B cell (primary cell): Measurements from ENCODE around the gene RIMBP2. TPM values are rescaled to one million over a fixed set of nuclear protein-coding genes. Genes with fewer than 3 reads are reported as not detected.

Experiments used
- ATAC-seq: fragments of 200-7000 bp; cut with Tn5 transposase; one replicate; pipeline ENCODE4 v1.10.0; 2021; ENCODE audit warnings: low read depth, mild to moderate bottlenecking, moderate number of reproducible peaks, moderate library complexity
- CTCF ChIA-PET: fragments of 350-600 bp; sonication (Branson Sonifier 250); formaldehyde crosslinking; loops from one replicate; lab custom pipeline; 2021; ENCODE audit warnings: antibody characterized with exemption, inconsistent platforms; lab: Charles Lee
- POLR2A ChIA-PET: fragments of 350-600 bp; sonication (Branson Sonifier 250); formaldehyde crosslinking; loops from one replicate; lab custom pipeline; 2021; ENCODE audit warnings: antibody characterized with exemption; lab: Charles Lee
- DNase-seq: peaks from one replicate; pipeline ENCODE4 v3.0.0; 2013
- H2AFZ ChIP-seq: 2 replicates; pipeline ENCODE4 v1.6.1; 2012; ENCODE audit warnings: mild to moderate bottlenecking, low read depth, low read length; ENCODE audit not compliant: insufficient read depth, poor library complexity, severe bottlenecking
- H3K27ac ChIP-seq, 2 donors: 1 replicate in 1 of 2; 2 replicates in 1 of 2; pipeline ENCODE4 v1.5.1; 2012 to 2013; ENCODE audit warnings: low read length in 2 of 2, mild to moderate bottlenecking in 2 of 2, moderate library complexity in 1 of 2
- H3K27me3 ChIP-seq, 4 experiments: fragments of 200-600 bp in 1 of 4; sonication (generic) in 1 of 4; replicated peaks in 1 of 4; 1 replicate in 2 of 4; 2 replicates in 2 of 4; pipeline versions ENCODE4 v1.6.1 to v1.7.0; 2013 to 2016; ENCODE audit warnings: low read length in 3 of 4, mild to moderate bottlenecking in 2 of 4, mixed read lengths in 1 of 4, moderate library complexity in 1 of 4; ENCODE audit not compliant: insufficient read depth in 4 of 4, control insufficient read depth in 3 of 4; ENCODE audit errors: control extremely low read depth in 1 of 4
- H3K36me3 ChIP-seq, 2 experiments: replicated peaks in 1 of 2; 1 replicate in 1 of 2; 2 replicates in 1 of 2; pipeline versions ENCODE4 v1.6.1 to v1.7.1; 2013; ENCODE audit warnings: low read length in 1 of 2; ENCODE audit not compliant: insufficient read depth in 2 of 2, control insufficient read depth in 1 of 2; ENCODE audit errors: control extremely low read depth in 1 of 2, extremely low read depth in 1 of 2
- H3K4me1 ChIP-seq, 2 donors: fragments of 200-600 bp in 1 of 2; sonication (generic) in 1 of 2; 1 replicate in 1 of 2; 2 replicates in 1 of 2; pipeline versions ENCODE4 v1.5.1 to v1.6.1; 2013 to 2017; ENCODE audit warnings: low read length in 2 of 2; ENCODE audit not compliant: control insufficient read depth in 2 of 2, insufficient read depth in 2 of 2
- H3K4me2 ChIP-seq: replicated peaks from 2 replicates; pipeline ENCODE3; 2012; ENCODE audit warnings: mild to moderate bottlenecking, low read depth, low read length; ENCODE audit not compliant: poor library complexity, severe bottlenecking
- H3K4me3 ChIP-seq, 5 experiments: fragments of 200-600 bp in 1 of 5; sonication (generic) in 1 of 5; 1 replicate in 3 of 5; 2 replicates in 2 of 5; pipeline versions ENCODE4 v1.5.1 to v1.7.0; 2011 to 2016; ENCODE audit warnings: low read length in 4 of 5, mild to moderate bottlenecking in 4 of 5, low read depth in 2 of 5, control low read depth in 1 of 5, moderate library complexity in 1 of 5; ENCODE audit not compliant: insufficient read depth in 1 of 5; ENCODE audit errors: control extremely low read depth in 1 of 5, extremely low read depth in 1 of 5
- H3K79me2 ChIP-seq: fragments of 200-600 bp; sonication (generic); one replicate; pipeline ENCODE4 v1.6.0; 2016; ENCODE audit warnings: low read length; ENCODE audit not compliant: control insufficient read depth, insufficient read depth
- H3K9ac ChIP-seq: fragments of 200-600 bp; sonication (generic); 2 replicates; pipeline ENCODE4 v1.6.1; 2017; ENCODE audit warnings: mild to moderate bottlenecking, low read length, moderate library complexity
- H3K9me3 ChIP-seq, 3 donors: one replicate each; pipeline versions ENCODE4 v1.6.1 to v1.7.1; 2013; ENCODE audit warnings: low read length in 2 of 3; ENCODE audit not compliant: control insufficient read depth in 2 of 3, insufficient read depth in 1 of 3; ENCODE audit errors: control extremely low read depth in 1 of 3
- H4K20me1 ChIP-seq: 2 replicates; pipeline ENCODE4 v1.6.0; 2012; ENCODE audit warnings: mild to moderate bottlenecking, low read length; ENCODE audit not compliant: insufficient read depth, control insufficient read depth, poor library complexity, severe bottlenecking
- H3K27ac Mint-ChIP-seq: one replicate; pipeline ENCODE4 v1.8.0; 2021; ENCODE audit warnings: mixed read lengths
- H3K27me3 Mint-ChIP-seq: one replicate; pipeline ENCODE4 v1.8.0; 2021; ENCODE audit warnings: mixed read lengths
- H3K4me1 Mint-ChIP-seq: one replicate; pipeline ENCODE4 v1.8.0; 2021; ENCODE audit warnings: mixed read lengths
- H3K4me3 Mint-ChIP-seq: one replicate; pipeline ENCODE4 v1.8.0; 2021; ENCODE audit warnings: mixed read lengths
- H3K9me3 Mint-ChIP-seq: one replicate; pipeline ENCODE4 v1.8.0; 2022; ENCODE audit warnings: mixed read lengths; ENCODE audit not compliant: insufficient read depth
- CTCF ChIP-seq: fragments of 200-600 bp; IDR thresholded peaks from one replicate; pipeline ENCODE4 v1.8.0; 2022; ENCODE audit warnings: antibody characterized with exemption, mild to moderate bottlenecking
- EZH2 ChIP-seq: IDR thresholded peaks from 2 replicates; pipeline ENCODE4 v1.6.1; 2012; ENCODE audit warnings: borderline replicate concordance, low read depth, mild to moderate bottlenecking, moderate library complexity, low read length; ENCODE audit not compliant: insufficient read depth, poor library complexity, severe bottlenecking
- WGBS: methylation state at CpG from one replicate; pipeline ENCODE4 v1.1.5; 2013; ENCODE audit warnings: missing lambda C conversion rate; ENCODE audit not compliant: insufficient coverage; 5-methylcytosine and 5-hydroxymethylcytosine counted together
- intact Hi-C: fragments of 100-400 bp; cut with micrococcal nuclease; formaldehyde crosslinking; loops from one replicate; pipeline ENCODE4 v1.10.0; 2022
- polyA plus RNA-seq: library from polyadenylated mRNA; depleted of rRNA; stranded (reverse); fragments of >200 nt; gene quantifications from 2 replicates; pipeline ENCODE4 v1.2.3, GENCODE V29; 2012
- total RNA-seq, 2 donors: library from RNA; stranded (reverse); fragments of 120-200 nt in 1 of 2; gene quantifications; 1 replicate in 1 of 2; 2 replicates in 1 of 2; pipeline versions ENCODE4 v1.2.3 to v1.2.4, GENCODE V29; 2013 to 2022

Gene RIMBP2
- total and polyA plus RNA-seq, 2 donors (not counting 1 experiment from before 2014, with no cell fraction given), result not detected

GRCh38 chr12:130579231-130579630 is 136.9 kb downstream of the RIMBP2 start:
- CTCF ChIA-PET, result no interaction called here
- no peak for ATAC-seq
- intact Hi-C loops, result no loop called here
- Mint-ChIP-seq H3K27me3 (no peaks in the 10 kb centered on the region), H3K4me1 (no peaks in the 10 kb centered on the region), H3K4me3 (no peak overlapping the region), H3K27ac (no peak overlapping the region), H3K9me3 (peaks cover 2% of the 10 kb centered on the region)
- H3K27me3 ChIP-seq, result no peaks in the 10 kb centered on the region
- WGBS, result 72% methylated on average over 7 of the region's 7 CpGs
- H3K9ac ChIP-seq, result no peak overlapping the region
- no peaks in the 10 kb centered on the region for H3K4me1 ChIP-seq
- H3K4me3 ChIP-seq, result no peak overlapping the region
- no peaks in the 10 kb centered on the region for H3K79me2 ChIP-seq
- no peak overlapping the region for H3K4me2 ChIP-seq
- H2AFZ ChIP-seq, result no peak overlapping the region
- H3K9me3 ChIP-seq, result peaks cover 0 to 9% (median 0%) of the 10 kb centered on the region in 3 donors
- H4K20me1 ChIP-seq, result no peaks in the 10 kb centered on the region
- no peaks in the 10 kb centered on the region for H3K36me3 ChIP-seq
- no peak for DNase-seq
- TF ChIP-seq CTCF, result no peak
- no peak for TF ChIP-seq EZH2
- POLR2A ChIA-PET, result no interaction called here
- no peak overlapping the region for H3K27ac ChIP-seq

GRCh38 chr12:130577351-130577750 is 138.7 kb downstream of the RIMBP2 start:
- Mint-ChIP-seq H3K4me1 (no peaks in the 10 kb centered on the region), H3K27me3 (no peaks in the 10 kb centered on the region), H3K9me3 (peaks cover 2% of the 10 kb centered on the region), H3K4me3 (no peak overlapping the region), H3K27ac (no peak overlapping the region)
- Histone ChIP-seq H3K4me2 (no peak overlapping the region), H3K9ac (no peak overlapping the region), H4K20me1 (no peaks in the 10 kb centered on the region), H3K79me2 (no peaks in the 10 kb centered on the region), H2AFZ (no peak overlapping the region), H3K4me3 (no peak overlapping the region), H3K4me1 (no peaks in the 10 kb centered on the region), H3K27ac (no peak overlapping the region), H3K9me3 (peaks cover 0 to 13% (median 0%) of the 10 kb centered on the region in 3 donors), H3K36me3 (no peaks in the 10 kb centered on the region), H3K27me3 (no peaks in the 10 kb centered on the region)
- DNase-seq, result no peak
- ChIA-PET CTCF (no interaction called here), POLR2A (no interaction called here)
- ATAC-seq, result no peak
- WGBS, result 94% methylated on average over 3 of the region's 6 CpGs
- no peak for TF ChIP-seq CTCF
- intact Hi-C loops, result no loop called here
